ENCODE measurements around the gene GREB1. TPM values are rescaled to one million over a fixed set of nuclear protein-coding genes. Genes with fewer than 3 reads are reported as not detected.

Gene GREB1
- total RNA-seq, 1 experiment from 2014 or later = 0.90 TPM

- H3K4me1 Mint-ChIP-seq (ENCODE audit: low read depth, unreplicated experiment) = no peaks in the 10 kb centered on the region
- BruUV-seq (replicated peaks) = no TSS peak
- no peaks in the 10 kb centered on the region for H3K36me3 Mint-ChIP-seq (ENCODE audit: insufficient read depth, unreplicated experiment)
- CTCF ChIA-PET = no interaction called here
- peaks cover 67% of the 10 kb centered on the region for H3K27me3 Mint-ChIP-seq (ENCODE audit: unreplicated experiment)
- no peak overlapping the region for H3K27ac Mint-ChIP-seq (ENCODE audit: unreplicated experiment)
- DNase-seq = no peak
- no peaks in the 10 kb centered on the region for H3K9me3 Mint-ChIP-seq (ENCODE audit: low read depth, unreplicated experiment)
- H3K4me3 Mint-ChIP-seq (ENCODE audit: low read depth, unreplicated experiment) = no peak overlapping the region
- intact Hi-C loops (cut with micrococcal nuclease; ENCODE audit: unreplicated experiment) = no loop called here
- no peak for TF ChIP-seq CTCF (IDR thresholded peaks at IDR 0.05; ENCODE audit: unreplicated experiment)
Observed at GRCh38 chr2:11521775-11522174, 12.1 kb upstream of the GREB1 start.

- H3K27ac Mint-ChIP-seq (ENCODE audit: unreplicated experiment) = no peak overlapping the region
- H3K27me3 Mint-ChIP-seq (ENCODE audit: unreplicated experiment) = peaks cover 83% of the 10 kb centered on the region
- intact Hi-C loops (cut with micrococcal nuclease; ENCODE audit: unreplicated experiment) = no loop called here
- no peak for DNase-seq
- no peaks in the 10 kb centered on the region for H3K36me3 Mint-ChIP-seq (ENCODE audit: insufficient read depth, unreplicated experiment)
- no peaks in the 10 kb centered on the region for H3K9me3 Mint-ChIP-seq (ENCODE audit: low read depth, unreplicated experiment)
- no peak overlapping the region for H3K4me3 Mint-ChIP-seq (ENCODE audit: low read depth, unreplicated experiment)
- no peak for TF ChIP-seq CTCF (IDR thresholded peaks at IDR 0.05; ENCODE audit: unreplicated experiment)
- H3K4me1 Mint-ChIP-seq (ENCODE audit: low read depth, unreplicated experiment) = no peaks in the 10 kb centered on the region
- CTCF ChIA-PET = no interaction called here
- BruUV-seq (replicated peaks) = no TSS peak
Observed at GRCh38 chr2:11524470-11524869, 9.4 kb upstream of the GREB1 start.

- TF ChIP-seq CTCF (IDR thresholded peaks at IDR 0.05; ENCODE audit: unreplicated experiment) = no peak
- H3K9me3 Mint-ChIP-seq (ENCODE audit: low read depth, unreplicated experiment) = no peaks in the 10 kb centered on the region
- H3K36me3 Mint-ChIP-seq (ENCODE audit: insufficient read depth, unreplicated experiment) = no peaks in the 10 kb centered on the region
- H3K27ac Mint-ChIP-seq (ENCODE audit: unreplicated experiment) = no peak overlapping the region
- no TSS peak for BruUV-seq (replicated peaks)
- H3K27me3 Mint-ChIP-seq (ENCODE audit: unreplicated experiment) = peaks cover 78% of the 10 kb centered on the region
- H3K4me3 Mint-ChIP-seq (ENCODE audit: low read depth, unreplicated experiment) = no peak overlapping the region
- no peaks in the 10 kb centered on the region for H3K4me1 Mint-ChIP-seq (ENCODE audit: low read depth, unreplicated experiment)
- intact Hi-C loops (cut with micrococcal nuclease; ENCODE audit: unreplicated experiment) = no loop called here
- DNase-seq = no peak
- CTCF ChIA-PET = interaction anchor here (0.6 to 0.7 kb wide), 2 partner anchors 58 to 74 kb away, joined by 4 to 6 read pairs; no protein-coding TSS in a partner anchor
Observed at GRCh38 chr2:11525762-11526161, 8.1 kb upstream of the GREB1 start.

GRCh38 chr2:11527001-11527400 lies 6.8 kb upstream of the GREB1 start:
- Mint-ChIP-seq H3K27me3 (ENCODE audit: unreplicated experiment) (peaks cover 73% of the 10 kb centered on the region), H3K9me3 (ENCODE audit: low read depth, unreplicated experiment) (no peaks in the 10 kb centered on the region), H3K4me3 (ENCODE audit: low read depth, unreplicated experiment) (no peak overlapping the region), H3K36me3 (ENCODE audit: insufficient read depth, unreplicated experiment) (no peaks in the 10 kb centered on the region), H3K27ac (ENCODE audit: unreplicated experiment) (no peak overlapping the region), H3K4me1 (ENCODE audit: low read depth, unreplicated experiment) (no peaks in the 10 kb centered on the region)
- intact Hi-C loops (cut with micrococcal nuclease; ENCODE audit: unreplicated experiment) = no loop called here
- no peak for TF ChIP-seq CTCF (IDR thresholded peaks at IDR 0.05; ENCODE audit: unreplicated experiment)
- no peak for DNase-seq
- CTCF ChIA-PET = no interaction called here
- BruUV-seq (replicated peaks) = no TSS peak

Data from Calu3 (cell line).